ENCODE measurements around the gene RASL11B. TPM values are rescaled to one million over a fixed set of nuclear protein-coding genes. Genes with fewer than 3 reads are reported as not detected.

Gene RASL11B
- total and polyA plus RNA-seq, 9 of the 15 experiments (the other 6 are each of a cell fraction or from before 2014, with no cell fraction given) = 0.24 to 1.5 (median 0.53) TPM

GRCh38 chr4:52869196-52869595, 7.1 kb downstream of the RASL11B start (continued):
- no peak for TF ChIP-seq ELF1 (tag; IDR thresholded peaks at IDR 0.05)
- TF ChIP-seq EHMT2 (IDR thresholded peaks at IDR 0.05) = no peak
- TF ChIP-seq, protein P1, sequence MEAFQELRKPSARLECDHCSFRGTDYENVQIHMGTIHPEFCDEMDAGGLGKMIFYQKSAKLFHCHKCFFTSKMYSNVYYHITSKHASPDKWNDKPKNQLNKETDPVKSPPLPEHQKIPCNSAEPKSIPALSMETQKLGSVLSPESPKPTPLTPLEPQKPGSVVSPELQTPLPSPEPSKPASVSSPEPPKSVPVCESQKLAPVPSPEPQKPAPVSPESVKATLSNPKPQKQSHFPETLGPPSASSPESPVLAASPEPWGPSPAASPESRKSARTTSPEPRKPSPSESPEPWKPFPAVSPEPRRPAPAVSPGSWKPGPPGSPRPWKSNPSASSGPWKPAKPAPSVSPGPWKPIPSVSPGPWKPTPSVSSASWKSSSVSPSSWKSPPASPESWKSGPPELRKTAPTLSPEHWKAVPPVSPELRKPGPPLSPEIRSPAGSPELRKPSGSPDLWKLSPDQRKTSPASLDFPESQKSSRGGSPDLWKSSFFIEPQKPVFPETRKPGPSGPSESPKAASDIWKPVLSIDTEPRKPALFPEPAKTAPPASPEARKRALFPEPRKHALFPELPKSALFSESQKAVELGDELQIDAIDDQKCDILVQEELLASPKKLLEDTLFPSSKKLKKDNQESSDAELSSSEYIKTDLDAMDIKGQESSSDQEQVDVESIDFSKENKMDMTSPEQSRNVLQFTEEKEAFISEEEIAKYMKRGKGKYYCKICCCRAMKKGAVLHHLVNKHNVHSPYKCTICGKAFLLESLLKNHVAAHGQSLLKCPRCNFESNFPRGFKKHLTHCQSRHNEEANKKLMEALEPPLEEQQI (IDR thresholded peaks at IDR 0.05) = no peak
- TF ChIP-seq HMGN3 (IDR thresholded peaks at IDR 0.05; ENCODE audit: borderline replicate concordance, extremely low read depth, insufficient read length, low read depth, low read length) = no peak
- no peak for TF ChIP-seq ZNF778 (CRISPR knock-in tag; IDR thresholded peaks at IDR 0.05)
- TF ChIP-seq ZNF764 (CRISPR knock-in tag; IDR thresholded peaks at IDR 0.05; ENCODE audit: low read depth) = no peak
- TF ChIP-seq, protein P2, sequence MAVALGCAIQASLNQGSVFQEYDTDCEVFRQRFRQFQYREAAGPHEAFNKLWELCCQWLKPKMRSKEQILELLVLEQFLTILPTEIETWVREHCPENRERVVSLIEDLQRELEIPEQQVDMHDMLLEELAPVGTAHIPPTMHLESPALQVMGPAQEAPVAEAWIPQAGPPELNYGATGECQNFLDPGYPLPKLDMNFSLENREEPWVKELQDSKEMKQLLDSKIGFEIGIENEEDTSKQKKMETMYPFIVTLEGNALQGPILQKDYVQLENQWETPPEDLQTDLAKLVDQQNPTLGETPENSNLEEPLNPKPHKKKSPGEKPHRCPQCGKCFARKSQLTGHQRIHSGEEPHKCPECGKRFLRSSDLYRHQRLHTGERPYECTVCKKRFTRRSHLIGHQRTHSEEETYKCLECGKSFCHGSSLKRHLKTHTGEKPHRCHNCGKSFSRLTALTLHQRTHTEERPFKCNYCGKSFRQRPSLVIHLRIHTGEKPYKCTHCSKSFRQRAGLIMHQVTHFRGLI (CRISPR knock-in tag; IDR thresholded peaks at IDR 0.05) = no peak

DNA sequence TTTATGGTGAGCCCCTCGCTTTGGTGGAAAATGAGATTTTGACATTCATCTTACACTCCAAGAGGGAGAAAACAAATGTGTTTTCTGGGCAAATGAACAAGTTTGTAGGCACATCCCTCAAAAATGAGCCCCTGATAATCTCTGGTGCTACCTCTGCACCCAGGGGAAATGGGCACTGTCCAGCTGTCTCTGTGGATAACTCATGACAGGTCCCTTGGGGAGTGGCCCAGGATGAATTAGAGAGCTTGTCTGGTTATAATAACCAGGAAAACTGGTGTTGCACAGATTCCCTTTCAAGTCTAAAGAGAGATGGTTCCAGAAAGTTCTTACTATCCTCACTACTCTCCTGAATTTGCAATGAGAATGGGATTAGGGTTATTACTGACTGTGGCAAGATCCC, 7.5 kb downstream of the RASL11B start:
- FAIRE-seq = no peak

More for the DNA sequence above, 7.5 kb downstream of the RASL11B start:
- Histone ChIP-seq H3K9me1 (ENCODE audit: control insufficient read depth, insufficient read depth, low read length) (no peaks in the 10 kb centered on the region), H3K9me3 (replicated peaks; ENCODE audit: control insufficient read depth, insufficient read depth, low read depth, low read length) (no peaks in the 10 kb centered on the region), H3K4me1 (replicated peaks in 1 of 2; ENCODE audit: control insufficient read depth in 2 of 2, insufficient read depth in 2 of 2, low read length in 2 of 2) (peaks cover 0 to 7% of the 10 kb centered on the region in 2 experiments; a peak in 1 of 5 replicates), H3K9ac (ENCODE audit: insufficient read depth in 1 of 2, low read depth in 2 of 2, low read length in 2 of 2) (no peak overlapping the region), H4K20me1 (replicated peaks; ENCODE audit: control insufficient read depth, insufficient read depth, low read length) (no peaks in the 10 kb centered on the region), H3K27me3 (ENCODE audit: control insufficient read depth in 2 of 2, insufficient read depth in 2 of 2, low read length in 2 of 2) (no peaks in the 10 kb centered on the region), H3K4me3 (no peak overlapping the region), H3K27ac (ENCODE audit: extremely low read depth, low read depth, low read length) (no peak overlapping the region), H2AFZ (ENCODE audit: low read depth, low read length) (no peak overlapping the region), H3K4me2 (ENCODE audit: insufficient read depth, low read length) (no peak overlapping the region), H3K79me2 (ENCODE audit: control insufficient read depth, insufficient read depth, low read length) (no peaks in the 10 kb centered on the region), H3K36me3 (ENCODE audit: control insufficient read depth, insufficient read depth, low read length) (no peaks in the 10 kb centered on the region)
- ATAC-seq (no peak), DNase-seq (ENCODE audit: extremely low read depth in 1 of 4, low spot score in 3 of 4) (no peak)
- in situ Hi-C loops (cut with MboI) (no loop called here), intact Hi-C loops (cut with micrococcal nuclease) (no loop called here)
- ChIA-PET POLR2A (interaction anchor here (0.7 to 0.9 kb wide), 2 partner anchors 11 to 358 kb away, joined by 3 read pairs; no protein-coding TSS in a partner anchor), CTCF (ENCODE audit: low intra/inter-chr PET ratio) (no interaction called here)
- no peak for TF ChIP-seq PPARD (CRISPR knock-in tag; IDR thresholded peaks at IDR 0.05)
- no TSS peak for BruUV-seq (replicated peaks)
- 45% methylated on average over 1 of the region's 1 CpG for WGBS (ENCODE audit: insufficient coverage, low coverage, missing lambda C conversion rate)

All from K562 (cell line).